Pancreas (tissue), 10 donors: ENCODE measurements around the gene CKAP4. TPM values are rescaled to one million over a fixed set of nuclear protein-coding genes. Genes with fewer than 3 reads are reported as not detected.
A peak's percentile ranks its signal among the peaks of the same experiment; 100 is the strongest.

Experiments used
- ATAC-seq, 4 donors: fragments of 200-7000 bp; cut with Tn5 transposase; one replicate each; pipeline versions ENCODE4 v1.8.0 to v1.9.1; 2020; ENCODE audit warnings: mild to moderate bottlenecking in 4 of 4, moderate library complexity in 4 of 4
- DNase-seq, 6 donors: peaks; one replicate each; pipeline ENCODE4 v3.0.0-alpha.2; 2020
- FAIRE-seq: peaks from 2 replicates; lab custom pipeline; 2012; peaks lifted over from hg19 to GRCh38; lab: Jason Lieb, UNC
- H3K27ac ChIP-seq, 4 donors: fragments of 200-600 bp; sonication (generic); 1 replicate in 3 of 4; 2 replicates in 1 of 4; pipeline versions ENCODE4 v1.5.0 to v1.8.0; 2020
- H3K27me3 ChIP-seq, 4 donors: fragments of 200-600 bp; one replicate each; pipeline ENCODE4 v1.8.0; 2021
- H3K36me3 ChIP-seq, 3 donors: fragments of 200-600 bp; sonication (generic) in 1 of 3; one replicate each; pipeline versions ENCODE4 v1.5.0 to v1.8.0; 2020 to 2021
- H3K4me1 ChIP-seq, 3 donors: fragments of 200-600 bp; one replicate each; pipeline ENCODE4 v1.8.0; 2021
- H3K4me3 ChIP-seq, 4 donors: fragments of 200-600 bp; sonication (generic) in 2 of 4; one replicate each; pipeline versions ENCODE4 v1.5.0 to v1.8.0; 2020 to 2021
- H3K9me3 ChIP-seq, 4 donors: fragments of 200-600 bp; one replicate each; pipeline ENCODE4 v1.8.0; 2021
- WGBS, 2 donors: extraction: QIAGEN DNeasy Blood & Tissue Kit; methylation state at CpG; one replicate each; pipeline ENCODE4 v1.1.7; 2013; 5-methylcytosine and 5-hydroxymethylcytosine counted together
- intact Hi-C, 3 donors: fragments of 100-400 bp; cut with DNase I; formaldehyde crosslinking; loops; one replicate each; pipeline versions ENCODE4 v1.11.1 to v1.14.2; 2022
- polyA plus RNA-seq, 2 donors: library from polyadenylated mRNA; stranded (reverse); fragments of 200-250 nt; gene quantifications; one replicate each; pipeline ENCODE4 v1.2.3, GENCODE V29; 2013
- total RNA-seq, 6 donors: library from RNA; stranded (reverse); fragmentation: NEBNext Ultra II Directional in 4 of 6; extraction: Animal tissue kit (Norgen Biotek cat#: 25700) in 4 of 6; gene quantifications; one replicate each; pipeline versions ENCODE4 v1.2.1 to v1.2.4, GENCODE V29; 2021 to 2023
- TF ChIP-seq, protein P1 (sequence below), 4 donors: fragments of 200-600 bp; sonication (generic) in 3 of 4; IDR thresholded peaks; one replicate each; pipeline versions ENCODE4 v1.5.0 to v1.8.0; 2021; ENCODE audit warnings: antibody characterized with exemption in 4 of 4
- donor health status: healthy with polysubstance abuse.
- donor health status: DM: no; HTN: no; CAD: no; lungs with moderate emphysema.
- donor health status: DM: no; HTN: no; CAD: no.
- donor health status: control.
- donor health status: control.
- donor health status: Bipolar disorder and iron deficiency.
- donor health status: DM: yes; HTN: yes; CAD: no.
- donor health status: DM: no; HTN: no; CAD: no.
- donor health status: DM: no; HTN: no; CAD: no.
- donor health status: DM: yes; HTN: yes; CAD: no.

The CKAP4 gene
- total and polyA plus RNA-seq, 8 donors = 5.6 to 45.3 (median 24.6) TPM

DNA sequence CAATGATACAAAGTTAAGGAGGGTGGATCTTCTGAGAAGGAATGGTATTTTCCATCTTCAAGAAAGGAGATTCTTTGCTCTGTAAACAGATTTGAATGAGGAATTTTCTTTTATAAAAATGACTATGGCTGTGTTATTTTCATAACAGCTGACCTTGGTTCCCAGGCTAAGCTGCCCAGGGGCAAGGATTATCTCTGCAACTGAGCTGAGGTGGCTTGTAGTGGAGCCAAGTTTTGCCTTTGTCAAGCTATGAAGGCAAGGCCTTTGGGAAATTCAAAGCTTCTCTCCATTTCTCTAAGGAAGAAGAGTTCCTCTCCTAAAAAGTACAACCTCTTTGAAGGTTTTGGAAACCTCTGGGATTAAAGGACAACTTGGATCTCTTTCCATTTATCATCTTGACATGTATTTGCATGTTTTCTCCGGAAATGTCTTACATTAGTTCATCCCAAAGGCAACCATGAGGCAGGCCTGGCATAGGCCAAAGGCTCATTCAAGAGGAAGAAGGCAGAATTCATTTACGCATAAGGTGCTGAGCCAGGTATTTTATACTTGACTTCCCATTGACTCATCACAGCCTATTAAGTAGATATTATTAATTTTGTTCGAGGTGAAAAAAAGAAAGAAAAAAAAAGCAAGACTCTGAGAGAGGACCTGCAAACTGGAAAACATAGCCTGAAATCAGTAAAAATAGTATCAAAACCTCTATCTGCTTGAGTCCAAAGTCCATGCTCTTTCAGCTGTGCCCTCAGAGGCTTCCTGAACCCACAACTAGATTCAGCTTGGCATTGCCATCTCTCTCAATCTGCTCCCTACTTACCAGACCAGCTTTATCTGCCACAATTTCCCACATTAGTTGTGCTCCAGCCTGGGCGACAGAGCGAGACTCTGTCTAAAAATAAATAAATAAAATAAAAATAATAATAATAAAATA is 24.0 kb upstream of the CKAP4 start:
- no peaks in the 10 kb centered on the region for H3K9me3 ChIP-seq
- FAIRE-seq (no peak), DNase-seq (peak in 3 of 6 donors; percentile 25 to 77 (median 43)), ATAC-seq (peak in 3 of 4 donors; percentile 55 to 68 (median 62))
- H3K4me3 ChIP-seq = no peak overlapping the region
- TF ChIP-seq, protein P1, sequence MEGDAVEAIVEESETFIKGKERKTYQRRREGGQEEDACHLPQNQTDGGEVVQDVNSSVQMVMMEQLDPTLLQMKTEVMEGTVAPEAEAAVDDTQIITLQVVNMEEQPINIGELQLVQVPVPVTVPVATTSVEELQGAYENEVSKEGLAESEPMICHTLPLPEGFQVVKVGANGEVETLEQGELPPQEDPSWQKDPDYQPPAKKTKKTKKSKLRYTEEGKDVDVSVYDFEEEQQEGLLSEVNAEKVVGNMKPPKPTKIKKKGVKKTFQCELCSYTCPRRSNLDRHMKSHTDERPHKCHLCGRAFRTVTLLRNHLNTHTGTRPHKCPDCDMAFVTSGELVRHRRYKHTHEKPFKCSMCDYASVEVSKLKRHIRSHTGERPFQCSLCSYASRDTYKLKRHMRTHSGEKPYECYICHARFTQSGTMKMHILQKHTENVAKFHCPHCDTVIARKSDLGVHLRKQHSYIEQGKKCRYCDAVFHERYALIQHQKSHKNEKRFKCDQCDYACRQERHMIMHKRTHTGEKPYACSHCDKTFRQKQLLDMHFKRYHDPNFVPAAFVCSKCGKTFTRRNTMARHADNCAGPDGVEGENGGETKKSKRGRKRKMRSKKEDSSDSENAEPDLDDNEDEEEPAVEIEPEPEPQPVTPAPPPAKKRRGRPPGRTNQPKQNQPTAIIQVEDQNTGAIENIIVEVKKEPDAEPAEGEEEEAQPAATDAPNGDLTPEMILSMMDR (IDR thresholded peaks at IDR 0.05) = no peak
- peaks cover 33 to 54% (median 43%) of the 10 kb centered on the region in 3 donors for H3K4me1 ChIP-seq
- intact Hi-C loops = no loop called here
- 39 to 48% methylated on average over 5 of the region's 5 CpGs for WGBS, 2 donors
- H3K36me3 ChIP-seq = no peaks in the 10 kb centered on the region
- H3K27ac ChIP-seq = peak overlapping the region in 3 of 4 donors; percentile 33 to 76 (median 53)
- H3K27me3 ChIP-seq = no peaks in the 10 kb centered on the region

DNA sequence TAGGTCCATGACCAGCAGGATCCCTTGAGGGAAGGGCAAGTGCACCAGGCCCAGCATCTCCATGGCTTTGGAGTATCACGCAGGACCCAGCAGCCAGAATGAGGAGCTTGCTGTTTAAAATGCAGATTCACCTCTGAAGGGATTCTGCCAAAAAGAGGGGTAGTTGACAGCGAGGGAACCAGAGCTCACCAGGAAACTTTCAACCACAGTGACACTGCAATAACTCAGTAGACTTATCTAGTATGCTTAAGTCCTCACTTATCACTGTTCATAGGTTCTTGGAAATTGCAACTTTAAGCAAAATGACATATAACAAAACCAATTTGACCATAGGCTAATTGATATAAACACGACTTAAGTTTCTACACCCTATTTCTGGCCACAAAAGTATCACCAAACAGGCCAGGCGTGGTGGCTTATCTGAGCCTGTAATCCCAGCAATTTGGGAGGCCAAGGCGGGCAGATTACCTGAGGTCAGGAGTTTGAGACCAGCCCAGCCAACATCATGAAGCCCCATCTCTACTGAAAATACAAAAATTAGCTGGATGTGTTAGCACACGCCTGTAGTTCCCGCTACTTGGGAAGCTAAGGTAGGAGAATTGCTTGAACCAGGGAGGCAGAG is 21.4 kb upstream of the CKAP4 start:
- intact Hi-C loops = no loop called here
- H3K9me3 ChIP-seq = no peaks in the 10 kb centered on the region
- H3K36me3 ChIP-seq = no peaks in the 10 kb centered on the region
- H3K27ac ChIP-seq = no peak overlapping the region
- TF ChIP-seq, protein P1 (IDR thresholded peaks at IDR 0.05) = no peak
- DNase-seq (no peak), ATAC-seq (no peak), FAIRE-seq (no peak)
- peaks cover 17 to 33% (median 29%) of the 10 kb centered on the region in 3 donors for H3K4me1 ChIP-seq
- H3K4me3 ChIP-seq = no peak overlapping the region
- no peaks in the 10 kb centered on the region for H3K27me3 ChIP-seq
- 91 to 92% methylated on average over 7 of the region's 7 CpGs for WGBS, 2 donors

DNA sequence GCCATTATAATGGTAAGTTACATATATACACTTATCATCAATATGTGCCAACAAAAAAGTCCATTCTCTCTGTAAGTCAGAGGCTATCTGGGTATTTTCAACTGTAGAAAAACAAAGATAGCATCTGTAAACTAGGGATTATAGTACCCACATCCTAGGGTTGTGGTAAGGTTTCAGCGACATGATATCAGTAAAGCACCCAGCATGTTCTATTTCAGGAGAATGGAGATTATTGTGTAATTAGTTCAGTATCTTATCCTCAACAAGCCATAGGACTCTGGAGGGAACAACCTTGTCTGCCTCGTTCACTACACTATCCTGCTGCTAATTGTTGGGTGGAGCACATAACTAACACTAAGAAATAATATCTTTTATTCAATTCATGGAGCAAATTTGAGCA is 19.7 kb upstream of the CKAP4 start:
- Histone ChIP-seq H3K27me3 (no peaks in the 10 kb centered on the region), H3K36me3 (no peaks in the 10 kb centered on the region), H3K4me1 (peaks cover 14 to 17% (median 15%) of the 10 kb centered on the region in 3 donors), H3K27ac (no peak overlapping the region), H3K4me3 (no peak overlapping the region), H3K9me3 (no peaks in the 10 kb centered on the region)
- 48 to 53% methylated on average over 2 of the region's 2 CpGs for WGBS, 2 donors
- DNase-seq (no peak), FAIRE-seq (no peak), ATAC-seq (no peak)
- intact Hi-C loops = no loop called here
- TF ChIP-seq, protein P1 (IDR thresholded peaks at IDR 0.05) = no peak

- no peak for DNase-seq
- 93 to 94% methylated on average over 1 of the region's 1 CpG for WGBS, 2 donors
- Histone ChIP-seq H3K36me3 (no peaks in the 10 kb centered on the region), H3K9me3 (no peaks in the 10 kb centered on the region), H3K27ac (no peak overlapping the region), H3K4me1 (no peaks in the 10 kb centered on the region), H3K27me3 (no peaks in the 10 kb centered on the region), H3K4me3 (no peak overlapping the region)
- TF ChIP-seq, protein P1 (IDR thresholded peaks at IDR 0.05) = no peak
- ATAC-seq = no peak
- FAIRE-seq = no peak
- intact Hi-C loops = no loop called here
Observed at GRCh38 chr12:106265116-106265515, 17.3 kb upstream of the CKAP4 start.
